HG02970 (cell line): Measurements from ENCODE around the gene WNK2.
"Not testable (repeated sequence)": the region's sequence is repeated elsewhere in the genome, so short reads cannot be mapped to it uniquely, and the experiment has no call there.

Source experiments
- ATAC-seq: cut with Tn5 transposase; IDR thresholded peaks from one replicate; pipeline ENCODE4 v1.9.1; 2021; ENCODE audit warnings: mild to moderate bottlenecking, moderate library complexity, moderate number of reproducible peaks; ENCODE audit not compliant: unreplicated experiment, low FRiP score

The WNK2 gene

DNA sequence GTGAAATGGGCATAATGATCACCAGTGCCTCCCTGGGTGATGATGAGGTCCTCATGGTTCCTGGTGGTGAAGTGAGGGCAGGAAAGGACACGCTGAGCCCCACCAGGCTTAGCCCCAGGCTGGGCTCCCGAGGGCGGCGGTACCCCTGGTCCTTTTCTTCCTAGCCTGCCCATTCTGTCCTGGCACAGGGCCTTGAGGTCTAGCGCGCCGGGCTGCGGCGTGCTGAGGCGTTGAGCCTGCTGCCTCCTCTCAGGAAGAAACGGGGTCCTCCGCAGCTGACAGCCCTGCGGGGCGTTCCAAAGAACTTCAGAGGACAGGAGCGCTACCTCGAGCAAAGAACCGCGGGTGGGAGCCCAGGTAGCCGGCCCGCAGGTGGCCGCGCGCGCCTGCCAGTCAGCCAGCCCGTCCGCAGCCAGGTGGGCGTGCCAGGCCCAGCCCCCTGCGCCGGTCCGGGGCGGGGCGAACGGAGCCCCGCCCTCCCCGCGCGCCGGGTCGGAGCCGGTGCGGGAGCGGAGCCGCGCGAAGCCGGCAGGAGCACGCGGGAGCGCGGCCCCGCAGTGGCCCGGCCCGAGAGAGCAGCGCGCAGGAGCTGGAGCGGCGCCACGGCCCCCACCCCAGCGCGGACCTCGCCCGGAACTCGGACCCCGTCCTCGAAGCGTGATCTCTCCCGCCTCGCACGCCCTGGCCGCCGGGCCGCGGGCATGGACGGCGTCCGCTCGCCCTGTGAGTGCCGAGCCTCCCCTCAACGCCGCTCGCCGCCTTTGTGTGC, at the start of gene WNK2:
Gene WNK2, plus strand, starts transcription at position 477 of the 769 bp plus-strand sequence. CDS start 791 bp downstream, outside the sequence.
- ATAC-seq, result no peak

DNA sequence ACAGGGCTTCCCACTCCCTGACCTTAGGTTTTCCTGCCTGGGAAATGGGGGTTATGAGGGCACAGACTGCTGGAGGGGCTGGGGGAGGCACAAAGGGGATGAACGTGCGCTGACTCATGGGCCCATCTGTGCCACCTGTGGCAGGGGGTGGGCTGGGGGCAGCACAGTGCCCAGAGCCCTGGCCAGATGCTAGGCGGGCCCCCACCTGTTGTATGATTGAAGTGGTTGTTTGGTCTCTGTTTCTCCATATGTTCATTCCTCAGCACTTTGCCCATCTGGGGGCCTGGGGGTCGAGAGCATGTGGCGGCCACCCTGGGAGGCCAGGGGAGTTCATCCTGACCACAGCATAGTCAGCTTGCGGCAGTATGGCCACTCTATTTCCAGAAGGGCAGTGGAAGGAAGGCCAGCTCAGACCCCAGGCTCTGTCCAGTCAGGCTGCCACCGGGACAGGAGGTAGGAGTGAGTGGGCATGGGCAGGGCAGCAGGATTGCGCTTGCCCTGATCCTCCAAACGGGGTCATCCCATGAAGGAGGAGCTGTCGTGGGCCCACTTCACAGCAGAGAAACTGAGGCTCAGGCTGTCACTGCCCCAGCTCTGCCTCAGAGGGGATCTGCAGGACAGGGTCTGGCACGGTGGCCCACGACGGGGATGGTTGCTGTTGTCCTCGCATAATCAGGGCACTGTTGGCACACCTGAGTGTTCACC, 49.0 kb upstream of the WNK2 start:
- ATAC-seq, result no peak

DNA sequence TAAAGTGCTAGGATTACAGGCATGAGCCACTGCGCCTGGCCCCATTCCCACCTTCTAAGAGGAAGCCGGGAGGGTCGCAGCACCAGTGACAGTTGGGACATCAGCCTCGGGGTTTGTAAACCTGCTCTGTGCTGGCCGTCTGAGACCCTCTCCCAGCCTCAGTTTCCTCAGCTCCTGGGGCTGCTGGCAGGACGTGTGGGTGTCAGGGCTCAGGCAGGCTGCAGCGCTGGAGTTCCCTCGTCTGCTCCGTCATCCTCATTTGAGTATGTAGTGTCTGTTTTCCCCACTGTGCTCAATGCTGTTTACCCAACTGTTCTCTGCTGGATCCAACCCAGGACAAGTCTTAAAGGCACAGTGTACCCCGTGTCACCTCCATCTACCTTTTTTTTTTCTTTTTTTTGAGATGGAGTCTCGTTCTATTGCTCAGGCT, 47.9 kb upstream of the WNK2 start:
- ATAC-seq, result no peak

DNA sequence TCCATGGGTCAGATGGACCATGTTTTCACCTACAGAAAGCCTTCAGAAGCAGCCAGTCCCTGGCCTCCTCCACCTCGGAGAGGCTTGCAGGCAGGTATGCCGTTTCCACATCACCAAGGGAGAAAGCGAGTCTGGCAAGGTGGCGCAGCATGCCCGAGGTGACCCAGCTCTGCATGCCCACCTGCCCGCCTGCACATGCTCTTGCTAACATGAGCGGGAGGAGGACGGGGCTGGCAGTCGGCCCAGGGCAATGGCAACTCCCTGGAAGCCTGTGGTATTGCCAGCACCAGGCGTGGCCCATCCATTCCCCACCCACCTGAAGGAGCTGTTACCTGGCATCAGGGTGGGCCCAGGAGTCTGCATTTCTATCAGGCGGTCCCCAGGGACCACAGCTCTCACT, 46.6 kb upstream of the WNK2 start:
- no peak for ATAC-seq

DNA sequence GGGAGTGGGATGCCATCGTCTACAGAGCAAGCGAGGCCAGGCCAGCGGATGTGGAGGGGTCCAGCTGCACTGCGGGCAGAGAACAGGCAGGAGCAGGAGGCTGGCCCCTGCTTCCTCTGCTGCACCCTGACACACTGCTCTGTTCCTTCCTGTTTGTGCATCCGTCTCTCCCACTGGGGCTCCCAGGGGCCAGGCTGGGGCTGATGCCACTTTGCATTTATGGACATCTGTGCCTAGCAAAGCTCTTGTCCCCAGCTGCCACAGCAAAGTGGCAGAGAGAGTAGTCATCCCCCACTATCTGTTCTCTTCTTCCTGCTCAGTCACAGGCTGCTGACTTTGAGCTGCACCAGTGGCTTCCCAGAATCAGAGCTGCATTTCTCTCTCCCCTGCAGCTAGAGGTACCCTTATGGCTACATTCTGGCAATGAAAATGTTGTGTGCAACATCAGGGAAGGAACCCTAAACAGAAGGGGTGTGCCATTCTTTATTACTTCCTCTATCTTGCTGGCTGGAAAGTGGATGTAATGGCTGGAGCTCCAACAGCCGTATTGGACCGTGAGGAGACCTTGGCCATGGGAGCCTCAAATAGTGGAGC, 45.7 kb upstream of the WNK2 start:
- no peak for ATAC-seq

GRCh38 chr9:93139365-93140182, 44.4 kb upstream of the WNK2 start:
- no peak for ATAC-seq

DNA sequence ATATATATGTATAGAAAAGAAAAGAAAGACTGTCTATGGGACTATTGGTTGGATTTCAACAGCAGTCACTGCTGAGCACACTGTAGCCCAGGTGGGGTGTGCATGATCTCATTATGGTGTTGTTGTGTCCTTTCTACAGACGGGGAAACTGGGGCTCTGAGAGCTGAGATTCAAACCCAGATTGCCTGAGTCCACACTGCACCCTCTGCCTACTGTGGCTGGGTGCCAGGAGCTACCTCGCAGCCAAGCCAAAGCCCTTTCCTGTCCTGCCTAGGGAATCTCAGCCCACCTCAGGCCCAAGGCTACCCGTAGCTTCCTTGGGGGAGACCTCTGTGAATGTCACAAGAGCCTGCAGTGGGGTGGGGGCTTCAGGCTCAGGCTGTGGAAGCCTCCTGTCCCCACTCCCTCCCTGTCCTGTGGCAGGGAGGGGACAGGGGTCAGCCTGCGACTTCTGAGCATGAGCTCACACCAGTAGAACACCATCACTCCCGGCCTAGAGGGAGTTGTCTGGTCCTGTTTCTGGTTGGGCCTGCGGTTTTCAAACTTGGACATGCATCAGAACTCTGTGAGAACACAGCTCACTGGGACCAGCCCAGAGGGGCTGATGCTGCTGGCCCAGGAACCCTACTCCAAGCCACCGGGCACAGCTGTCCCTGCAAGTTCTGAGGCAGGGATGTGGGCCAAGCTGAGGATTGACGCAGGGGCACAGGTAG, 42.0 kb upstream of the WNK2 start:
- ATAC-seq, result no peak

- ATAC-seq, result no peak
Measured at GRCh38 chr9:93143830-93144530, 40.0 kb upstream of the WNK2 start.

DNA sequence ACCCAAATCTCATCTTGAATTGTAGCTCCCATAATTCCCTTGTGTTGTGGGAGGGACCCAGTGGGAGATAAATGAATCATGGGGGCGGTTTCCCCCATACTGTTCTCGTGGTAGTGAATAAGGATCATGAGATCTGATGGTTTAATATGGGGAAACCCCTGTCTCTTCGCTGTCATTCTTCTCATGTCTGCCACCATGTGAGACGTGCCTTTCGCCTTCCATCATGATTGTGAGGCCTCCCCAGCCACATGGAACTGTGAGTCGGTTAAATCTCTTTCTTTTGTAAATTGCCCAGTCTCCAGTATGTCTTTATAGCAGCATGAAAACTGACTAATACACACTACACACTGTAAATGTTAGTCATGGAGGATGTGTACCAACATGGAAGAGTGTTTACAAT, 37.2 kb upstream of the WNK2 start:
- not testable (repeated sequence) for ATAC-seq

DNA sequence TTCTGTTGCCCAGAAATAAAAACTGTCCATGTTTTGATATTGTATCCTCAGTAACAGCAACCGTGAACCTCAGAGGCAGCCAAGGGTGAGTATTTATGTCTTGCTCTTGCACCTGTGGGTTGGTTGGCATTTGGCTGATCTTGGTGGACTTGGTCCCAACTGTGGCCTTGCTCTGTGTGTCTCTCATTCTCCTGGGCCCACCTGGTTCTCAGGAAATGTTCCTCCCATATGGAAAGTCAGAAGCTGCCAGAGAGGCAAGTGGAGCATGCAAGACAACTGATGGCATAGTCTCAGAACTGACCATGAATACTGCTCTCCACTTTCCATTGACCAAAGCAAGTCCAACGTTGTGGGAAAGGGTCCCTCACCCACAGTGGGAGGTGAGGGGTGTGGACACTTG, 36.3 kb upstream of the WNK2 start:
- no peak for ATAC-seq

DNA sequence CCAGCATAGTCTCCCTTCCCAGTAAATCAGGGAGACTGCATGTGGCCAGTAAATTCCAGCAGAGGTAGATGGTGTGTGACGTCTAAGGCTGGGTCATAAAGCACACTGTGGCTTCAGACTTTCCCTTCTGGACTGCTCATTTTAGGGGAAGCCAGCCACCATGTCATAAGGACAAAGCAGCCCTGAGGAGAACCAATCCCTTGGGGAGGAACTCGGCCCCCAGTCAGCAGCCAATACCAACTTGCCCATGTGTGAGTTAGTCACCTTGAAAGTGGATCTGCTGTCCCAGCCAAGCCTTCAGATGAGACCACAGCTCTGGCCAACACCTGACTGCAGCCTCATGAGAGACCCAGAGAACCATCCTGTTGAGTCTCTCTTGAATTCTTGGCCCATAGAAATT, 35.2 kb upstream of the WNK2 start:
- no peak for ATAC-seq

GRCh38 chr9:93149361-93149760, 34.6 kb upstream of the WNK2 start:
- ATAC-seq, result no peak

GRCh38 chr9:93151097-93151784, 32.7 kb upstream of the WNK2 start:
- ATAC-seq, result no peak

DNA sequence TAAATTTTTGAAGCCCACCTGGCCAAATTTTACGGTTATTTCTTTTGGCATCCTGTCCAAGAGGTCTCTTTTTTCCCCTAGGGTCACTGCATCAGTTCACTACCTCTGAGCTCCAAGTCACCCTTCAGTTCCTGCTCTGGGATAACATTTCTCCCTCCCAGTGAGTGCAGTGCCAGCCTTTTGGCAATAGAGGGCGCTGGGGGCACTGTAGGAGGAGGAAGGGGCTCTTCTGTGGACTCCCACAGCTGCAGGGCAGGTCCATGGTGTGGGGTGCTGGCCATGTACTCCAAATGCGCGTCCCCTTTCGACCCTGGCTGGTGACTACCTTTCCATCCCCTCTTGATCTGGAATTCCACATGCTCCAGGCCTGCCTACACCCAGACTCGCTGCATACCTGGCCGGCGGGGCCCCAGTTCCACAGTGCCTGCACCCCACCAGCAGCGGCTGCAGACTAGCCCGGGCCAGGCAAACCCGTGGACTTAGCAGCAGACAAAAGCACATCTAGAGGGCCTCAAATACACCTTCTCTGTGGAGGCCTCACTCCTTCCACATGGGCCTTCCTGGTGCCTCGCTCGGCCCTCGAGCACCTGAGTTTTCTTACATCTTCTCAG, 29.5 kb upstream of the WNK2 start:
- ATAC-seq, result no peak

DNA sequence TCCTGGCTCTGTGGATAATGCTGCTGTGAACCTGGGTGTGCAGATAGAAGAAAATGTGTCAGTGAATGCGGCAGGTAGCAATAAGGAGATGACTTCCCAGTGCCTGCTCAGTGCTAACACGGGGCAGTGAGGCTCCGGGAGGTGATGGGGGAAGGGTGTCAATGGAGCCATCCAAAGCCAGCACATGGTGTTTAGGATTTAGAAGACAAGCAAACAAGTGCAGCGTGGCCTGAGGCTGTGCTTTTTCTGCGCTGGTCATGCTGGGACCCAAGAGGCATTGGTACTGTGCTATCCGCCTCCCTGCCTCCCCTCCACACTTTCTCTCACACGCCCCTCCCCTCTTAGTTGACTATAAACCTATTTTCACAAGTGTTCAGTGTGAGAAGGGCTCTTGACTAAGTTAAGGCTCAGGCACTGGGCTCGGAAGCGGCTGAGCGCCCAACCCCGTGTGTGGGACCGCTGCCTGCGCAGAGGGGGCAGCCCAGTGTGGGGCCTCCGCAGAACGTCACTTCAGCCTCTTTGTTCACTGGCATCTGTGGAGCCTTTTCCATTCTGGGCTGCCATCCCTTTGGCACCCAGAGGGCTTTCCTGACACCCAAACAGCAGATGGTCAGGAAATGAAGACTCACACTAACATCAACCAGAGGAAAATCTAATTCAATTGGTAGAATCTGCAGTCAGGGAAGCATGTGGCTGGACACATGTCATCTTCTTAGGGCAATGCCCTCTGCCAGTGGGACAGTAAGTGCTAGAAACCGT, 28.0 kb upstream of the WNK2 start:
- ATAC-seq, result no peak

GRCh38 chr9:93156475-93157008, 27.4 kb upstream of the WNK2 start:
- no peak for ATAC-seq

DNA sequence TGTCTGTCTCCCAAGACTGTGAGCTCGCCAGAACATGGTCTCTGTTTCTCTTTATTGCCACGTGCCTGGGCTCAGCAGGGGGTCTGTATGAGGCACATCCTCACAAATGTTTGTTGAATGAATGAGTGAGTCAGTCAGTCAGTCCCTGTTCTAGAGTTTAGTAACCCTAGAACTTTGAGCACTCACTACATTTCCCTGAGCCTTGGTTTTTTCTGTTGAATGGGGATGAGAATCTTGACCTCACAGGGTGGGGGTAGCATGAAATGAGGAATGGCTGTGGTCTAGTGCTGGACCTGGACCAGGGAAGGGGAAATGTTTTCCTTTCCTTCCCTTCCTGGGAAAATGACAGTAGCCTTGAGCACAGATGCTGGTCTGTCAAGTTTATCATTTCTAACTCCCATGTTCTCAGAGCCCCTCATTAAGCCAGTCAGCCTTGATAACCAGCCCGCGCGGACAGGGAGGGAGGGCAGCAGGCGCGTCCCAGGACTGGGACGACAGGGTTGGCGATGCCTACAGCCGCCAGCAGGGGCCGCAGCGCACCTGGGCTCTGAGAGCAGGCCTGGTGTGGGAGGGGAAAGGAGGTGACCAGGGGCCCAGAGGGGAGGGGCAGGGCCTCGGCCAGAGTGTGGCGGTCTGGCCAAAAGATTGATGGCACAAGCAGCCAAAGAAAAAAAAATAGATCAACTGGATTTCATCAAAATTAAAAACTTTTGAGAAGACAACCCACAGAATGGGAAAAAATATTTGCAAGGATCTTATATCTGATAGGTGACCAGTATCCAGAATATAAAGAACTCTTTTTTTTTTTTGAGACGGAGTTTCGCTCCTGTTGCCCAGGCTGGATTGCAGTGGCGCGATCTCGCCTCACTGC, 24.1 kb upstream of the WNK2 start:
- no peak for ATAC-seq
